K562 (cell line): ENCODE measurements around the gene UCN. TPM values are rescaled to one million over a fixed set of nuclear protein-coding genes. Genes with fewer than 3 reads are reported as not detected.

ENCODE experiments used
- ATAC-seq: fragments of 200-7000 bp; cut with Tn5 transposase; 3 replicates; pipeline ENCODE4 v1.9.1; 2020; ENCODE audit warnings: moderate library complexity
- BruUV-seq: library from RNA; stranded (reverse); fragments of 400-500 nt; replicated peaks from 2 replicates; lab custom pipeline; 2021; lab: Mats Ljungman, UMichigan
- CTCF ChIA-PET: fragments of 300-600 bp; formaldehyde crosslinking; extraction: SDS; loops from one replicate; lab custom pipeline; 2021; ENCODE audit warnings: low intra/inter-chr PET ratio; lab: Yijun Ruan, JAX
- POLR2A ChIA-PET: fragments of 300-600, 350-650 bp; sonication (Branson Sonifier 250); formaldehyde crosslinking; extraction: SDS; loops from one replicate; lab custom pipeline; 2021; ENCODE audit warnings: antibody characterized with exemption, inconsistent platforms; lab: Yijun Ruan, JAX
- DNase-seq, 4 experiments: peaks; one replicate each; pipeline versions ENCODE4 v3.0.0 to v3.0.0-alpha.2; 2011 to 2018; ENCODE audit warnings: low spot score in 3 of 4, mixed read lengths in 3 of 4; ENCODE audit errors: extremely low read depth in 1 of 4
- FAIRE-seq: peaks from 2 replicates; lab custom pipeline; 2011; peaks lifted over from hg19 to GRCh38; lab: Jason Lieb, UNC
- H2AFZ ChIP-seq: 2 replicates; pipeline ENCODE4 v1.6.0; 2011; ENCODE audit warnings: low read depth, low read length, control low read depth, inconsistent platforms
- H3K27ac ChIP-seq: fragments of 200-600 bp; 3 replicates; pipeline ENCODE4 v1.8.0; 2011; ENCODE audit warnings: low read depth, mild to moderate bottlenecking, control low read depth, inconsistent platforms, low read length, moderate library complexity, mixed read lengths; ENCODE audit errors: extremely low read depth
- H3K27me3 ChIP-seq, 2 experiments: fragments of 300-600 bp in 1 of 2; 2 replicates in 1 of 2; 3 replicates in 1 of 2; pipeline versions ENCODE4 v1.6.0 to v1.8.0; 2011; ENCODE audit warnings: inconsistent platforms in 2 of 2, low read length in 2 of 2, mild to moderate bottlenecking in 1 of 2, mixed read lengths in 1 of 2, moderate library complexity in 1 of 2; ENCODE audit not compliant: control insufficient read depth in 2 of 2, insufficient read depth in 2 of 2
- H3K36me3 ChIP-seq: fragments of 300-600 bp; 3 replicates; pipeline ENCODE4 v1.8.0; 2011; ENCODE audit warnings: mild to moderate bottlenecking, low read length, inconsistent platforms; ENCODE audit not compliant: control insufficient read depth, insufficient read depth
- H3K4me1 ChIP-seq, 2 experiments: fragments of 200-600 bp in 1 of 2; replicated peaks in 1 of 2; 2 replicates in 1 of 2; 3 replicates in 1 of 2; pipeline versions ENCODE4 v1.5.1 to v1.8.0; 2011; ENCODE audit warnings: inconsistent platforms in 2 of 2, low read length in 2 of 2, mild to moderate bottlenecking in 1 of 2, mixed read lengths in 1 of 2, moderate library complexity in 1 of 2; ENCODE audit not compliant: control insufficient read depth in 2 of 2, insufficient read depth in 2 of 2
- H3K4me2 ChIP-seq: 2 replicates; pipeline ENCODE4 v1.6.1; 2011; ENCODE audit warnings: low read length, control low read depth, inconsistent platforms, mixed read lengths; ENCODE audit not compliant: insufficient read depth
- H3K4me3 ChIP-seq: fragments of 200-600 bp; sonication (generic), shearing (Covaris generic); 2 replicates; pipeline ENCODE4 v1.5.1; 2016; ENCODE audit warnings: control low read depth, inconsistent platforms
- H3K79me2 ChIP-seq: fragments of 200-600 bp; 3 replicates; pipeline ENCODE4 v1.8.0; 2011; ENCODE audit warnings: low read length, inconsistent platforms; ENCODE audit not compliant: control insufficient read depth, insufficient read depth
- H3K9ac ChIP-seq, 2 experiments: 2 replicates each; pipeline versions ENCODE4 v1.6.0 to v1.6.1; 2011; ENCODE audit warnings: low read depth in 2 of 2, low read length in 2 of 2, control low read depth in 1 of 2, inconsistent platforms in 1 of 2, mild to moderate bottlenecking in 1 of 2, mixed read lengths in 1 of 2; ENCODE audit not compliant: insufficient read depth in 1 of 2
- H3K9me1 ChIP-seq: one replicate; pipeline ENCODE4 v1.6.0; 2011; ENCODE audit warnings: inconsistent platforms, mild to moderate bottlenecking, low read length, moderate library complexity; ENCODE audit not compliant: control insufficient read depth, insufficient read depth
- H3K9me3 ChIP-seq: replicated peaks from 2 replicates; pipeline ENCODE4 v1.5.1; 2011; ENCODE audit warnings: low read depth, low read length, inconsistent platforms; ENCODE audit not compliant: control insufficient read depth, insufficient read depth
- H4K20me1 ChIP-seq: replicated peaks from 2 replicates; pipeline ENCODE4 v1.6.1; 2011; ENCODE audit warnings: low read length, inconsistent platforms, mixed read lengths; ENCODE audit not compliant: control insufficient read depth, insufficient read depth
- ARID1B ChIP-seq: fragments of 450-650 bp; IDR thresholded peaks from 2 replicates; pipeline ENCODE4 v1.6.1; 2016; ENCODE audit warnings: antibody characterized with exemption, mild to moderate bottlenecking, inconsistent platforms
- NEUROD1 ChIP-seq: fragments of 150-350 bp; IDR thresholded peaks from 2 replicates; pipeline ENCODE4 v1.6.1; 2014; ENCODE audit warnings: borderline replicate concordance, low read length, low read depth; ENCODE audit not compliant: partially characterized antibody
- ZNF263 ChIP-seq: sonication (generic); formaldehyde crosslinking; IDR thresholded peaks from 2 replicates; pipeline ENCODE4 v1.8.0; 2022; ENCODE audit warnings: mild to moderate bottlenecking, missing genetic modification reagents, borderline replicate concordance
- ZNF696 ChIP-seq: fragments of 250-450 bp; sonication (Bioruptor Pico); conservative IDR thresholded peaks from 2 replicates; pipeline ENCODE4 v1.4.0; 2020; ENCODE audit warnings: mild to moderate bottlenecking, moderate library complexity
- WGBS: fragments of 100-300 bp; shearing (Covaris generic); methylation state at CpG from one replicate; pipeline ENCODE4 v1.1.6; 2016; ENCODE audit warnings: low coverage, mixed read lengths; ENCODE audit not compliant: insufficient coverage; ENCODE audit errors: missing lambda C conversion rate; 5-methylcytosine and 5-hydroxymethylcytosine counted together
- in situ Hi-C: fragments of 300-500 bp; cut with MboI; formaldehyde crosslinking; loops from 4 replicates; pipeline ENCODE4 v1.15.0; 2018; ENCODE audit warnings: inconsistent platforms, mixed read lengths
- intact Hi-C: fragments of 100-400 bp; cut with micrococcal nuclease; formaldehyde crosslinking; loops from 2 replicates; pipeline ENCODE4 v1.14.2; 2022
- polyA plus RNA-seq, 8 experiments: library from polyadenylated mRNA; depleted of rRNA in 4 of 8; stranded (reverse) in 5 of 8; unstranded in 3 of 8; fragments of >200 nt; fragmentation: Nextera tagmentation in 2 of 8; fragmentation: Illumina TruSeq in 1 of 8; extraction: Ambion mirVana in 2 of 8; extraction: Trizol in 1 of 8; gene quantifications; 2 replicates each; pipeline versions ENCODE4 v1.2.1 to v1.2.3, GENCODE V29; 2011 to 2014; ENCODE audit warnings: inconsistent platforms in 1 of 8, missing spikeins in 1 of 8
- total RNA-seq, 7 experiments: library from RNA; depleted of rRNA in 6 of 7; stranded (reverse); fragments of >200 nt in 6 of 7; fragmentation: Illumina TruSeq in 2 of 7; extraction: Trizol in 2 of 7; gene quantifications; 2 replicates each; pipeline versions ENCODE4 v1.2.1 to v1.2.3, GENCODE V29; 2011 to 2021; ENCODE audit warnings: low replicate concordance in 1 of 7
- TF ChIP-seq, protein P1 (sequence below), 2 experiments: fragments of 450-650 bp; IDR thresholded peaks; 2 replicates each; pipeline ENCODE4 v1.6.1; 2016
- TF ChIP-seq, protein P2 (sequence below): sonication (generic); formaldehyde crosslinking; IDR thresholded peaks from 2 replicates; pipeline ENCODE4 v1.8.1; 2022; ENCODE audit warnings: missing genetic modification reagents

The UCN gene
- total and polyA plus RNA-seq, 9 of the 15 experiments (the other 6 are each of a cell fraction or from before 2014, with no cell fraction given), result 0.10 to 2.7 (median 0.43) TPM

DNA sequence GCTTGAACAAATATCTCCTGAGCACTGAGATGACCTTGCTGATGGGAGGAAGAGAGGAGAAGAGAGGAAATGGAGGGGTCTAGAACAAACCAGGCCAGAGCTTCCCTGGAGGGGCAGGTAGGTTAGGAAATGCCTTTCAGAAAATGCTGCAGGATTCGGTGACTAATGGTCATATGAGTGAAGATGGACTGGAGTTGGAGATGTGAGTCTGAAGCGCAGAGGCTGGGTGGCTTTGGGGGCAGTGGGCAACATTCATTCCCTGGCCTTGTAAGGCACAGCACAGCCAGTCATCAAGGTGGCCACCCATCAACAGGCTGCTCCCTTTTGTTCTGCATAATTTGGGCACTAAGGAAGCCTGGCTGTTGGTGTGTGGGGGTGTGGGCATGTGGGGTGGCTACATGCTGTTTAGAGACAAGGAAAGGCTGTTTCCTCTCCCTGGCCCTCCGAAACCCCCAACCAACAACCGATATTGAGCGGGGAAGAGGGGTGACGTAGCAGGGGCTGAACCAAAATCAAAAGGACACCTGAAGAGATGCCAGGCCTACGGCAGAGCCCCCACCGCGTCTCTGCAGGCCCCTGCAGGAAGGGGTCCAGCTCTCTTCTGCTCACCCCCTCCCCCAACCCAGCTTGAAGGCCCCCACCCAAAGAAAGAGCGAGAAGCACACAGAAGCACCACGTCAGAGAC is 46.9 kb downstream of the UCN start:
- H3K4me2 ChIP-seq, result no peak overlapping the region
- no peaks in the 10 kb centered on the region for H3K36me3 ChIP-seq
- intact Hi-C loops, result no loop called here

More for the DNA sequence above, 46.9 kb downstream of the UCN start:
- ATAC-seq, result no peak
- BruUV-seq, result no TSS peak
- Histone ChIP-seq H4K20me1 (no peaks in the 10 kb centered on the region; the same call in 1 of the 2 replicates), H3K9me1 (no peaks in the 10 kb centered on the region), H3K4me3 (no peak overlapping the region), H3K9ac (no peak overlapping the region), H3K27me3 (peaks cover 31 to 46% of the 10 kb centered on the region in 2 experiments; a peak in 4 of 5 replicates), H3K9me3 (no peaks in the 10 kb centered on the region; the same call in 1 of the 2 replicates), H3K4me1 (peaks cover 0 to 46% of the 10 kb centered on the region in 2 experiments; a peak in 3 of 5 replicates), H3K27ac (no peak overlapping the region), H2AFZ (no peak overlapping the region), H3K79me2 (no peaks in the 10 kb centered on the region)
- in situ Hi-C loops, result no loop called here
- no peak for FAIRE-seq
- ChIA-PET CTCF (no interaction called here), POLR2A (interaction anchor here (1.0 kb wide), 1 partner anchor 9 kb away, joined by 4 read pairs; no protein-coding TSS in a partner anchor)
- DNase-seq, result no peak
- WGBS, result 33% methylated on average over 8 of the region's 11 CpGs
- 0 out of 2 replicates have a peak, but pooled peaks have one; percentile 1 for TF ChIP-seq ZNF263
- no peak for TF ChIP-seq ZNF696 (CRISPR knock-in tag)
- TF ChIP-seq NEUROD1, result no peak
- TF ChIP-seq, protein P1, sequence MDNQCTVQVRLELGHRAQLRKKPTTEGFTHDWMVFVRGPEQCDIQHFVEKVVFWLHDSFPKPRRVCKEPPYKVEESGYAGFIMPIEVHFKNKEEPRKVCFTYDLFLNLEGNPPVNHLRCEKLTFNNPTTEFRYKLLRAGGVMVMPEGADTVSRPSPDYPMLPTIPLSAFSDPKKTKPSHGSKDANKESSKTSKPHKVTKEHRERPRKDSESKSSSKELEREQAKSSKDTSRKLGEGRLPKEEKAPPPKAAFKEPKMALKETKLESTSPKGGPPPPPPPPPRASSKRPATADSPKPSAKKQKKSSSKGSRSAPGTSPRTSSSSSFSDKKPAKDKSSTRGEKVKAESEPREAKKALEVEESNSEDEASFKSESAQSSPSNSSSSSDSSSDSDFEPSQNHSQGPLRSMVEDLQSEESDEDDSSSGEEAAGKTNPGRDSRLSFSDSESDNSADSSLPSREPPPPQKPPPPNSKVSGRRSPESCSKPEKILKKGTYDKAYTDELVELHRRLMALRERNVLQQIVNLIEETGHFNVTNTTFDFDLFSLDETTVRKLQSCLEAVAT (IDR thresholded peaks at IDR 0.05), result no peak
- no peak for TF ChIP-seq ARID1B
- TF ChIP-seq, protein P2, sequence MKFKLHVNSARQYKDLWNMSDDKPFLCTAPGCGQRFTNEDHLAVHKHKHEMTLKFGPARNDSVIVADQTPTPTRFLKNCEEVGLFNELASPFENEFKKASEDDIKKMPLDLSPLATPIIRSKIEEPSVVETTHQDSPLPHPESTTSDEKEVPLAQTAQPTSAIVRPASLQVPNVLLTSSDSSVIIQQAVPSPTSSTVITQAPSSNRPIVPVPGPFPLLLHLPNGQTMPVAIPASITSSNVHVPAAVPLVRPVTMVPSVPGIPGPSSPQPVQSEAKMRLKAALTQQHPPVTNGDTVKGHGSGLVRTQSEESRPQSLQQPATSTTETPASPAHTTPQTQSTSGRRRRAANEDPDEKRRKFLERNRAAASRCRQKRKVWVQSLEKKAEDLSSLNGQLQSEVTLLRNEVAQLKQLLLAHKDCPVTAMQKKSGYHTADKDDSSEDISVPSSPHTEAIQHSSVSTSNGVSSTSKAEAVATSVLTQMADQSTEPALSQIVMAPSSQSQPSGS, result no peak
- TF ChIP-seq, all 486 proteins: peak for 1
